CD4-positive, alpha-beta T cell (primary cell): ENCODE measurements around the gene LYPD6. TPM values are rescaled to one million over a fixed set of nuclear protein-coding genes. Genes with fewer than 3 reads are reported as not detected.

Experiments used
- ATAC-seq: fragments of 200-7000 bp; cut with Tn5 transposase; one replicate; pipeline ENCODE4 v1.10.0; 2022; ENCODE audit warnings: mild to moderate bottlenecking; ENCODE audit not compliant: poor library complexity
- CTCF ChIA-PET: fragments of 350-600 bp; sonication (Branson Sonifier 250); formaldehyde crosslinking; loops from one replicate; lab custom pipeline; 2021; ENCODE audit warnings: antibody characterized with exemption, inconsistent platforms; lab: Charles Lee
- POLR2A ChIA-PET: fragments of 350-600 bp; sonication (Branson Sonifier 250); formaldehyde crosslinking; loops from one replicate; lab custom pipeline; 2021; ENCODE audit warnings: antibody characterized with exemption, inconsistent platforms; lab: Charles Lee
- DNase-seq, 14 experiments: peaks; one replicate each; pipeline ENCODE4 v3.0.0-alpha.2; 2013 to 2020; ENCODE audit warnings: mixed read lengths in 2 of 14
- H3K27ac ChIP-seq, 2 donors: one replicate each; pipeline versions ENCODE4 v1.5.1 to v1.7.0; 2013; ENCODE audit warnings: low read length in 2 of 2, low read depth in 1 of 2, mild to moderate bottlenecking in 1 of 2
- H3K27me3 ChIP-seq, 2 experiments: 1 replicate in 1 of 2; 2 replicates in 1 of 2; pipeline versions ENCODE4 v1.6.1 to v1.7.0; 2013; ENCODE audit warnings: low read length in 2 of 2, control low read depth in 1 of 2, mild to moderate bottlenecking in 1 of 2, moderate library complexity in 1 of 2; ENCODE audit not compliant: insufficient read depth in 2 of 2, control insufficient read depth in 1 of 2
- H3K36me3 ChIP-seq: one replicate; pipeline ENCODE4 v1.6.1; 2013; ENCODE audit warnings: low read length, control low read depth; ENCODE audit not compliant: insufficient read depth
- H3K4me1 ChIP-seq: one replicate; pipeline ENCODE4 v1.6.1; 2013; ENCODE audit warnings: low read length, control low read depth; ENCODE audit not compliant: insufficient read depth
- H3K4me3 ChIP-seq: one replicate; pipeline ENCODE4 v1.5.1; 2013; ENCODE audit warnings: mild to moderate bottlenecking, low read length, moderate library complexity
- H3K9me3 ChIP-seq, 2 experiments: 1 replicate in 1 of 2; 2 replicates in 1 of 2; pipeline versions ENCODE4 v1.6.1 to v1.7.0; 2013; ENCODE audit warnings: low read length in 2 of 2, mild to moderate bottlenecking in 2 of 2, control low read depth in 1 of 2, moderate library complexity in 1 of 2; ENCODE audit not compliant: control insufficient read depth in 1 of 2, insufficient read depth in 1 of 2
- H3K27ac Mint-ChIP-seq: one replicate; pipeline ENCODE4 v1.8.0; 2020; ENCODE audit warnings: mixed read lengths
- H3K27me3 Mint-ChIP-seq: one replicate; pipeline ENCODE4 v1.8.0; 2021; ENCODE audit warnings: mixed read lengths
- H3K36me3 Mint-ChIP-seq: one replicate; pipeline ENCODE4 v1.8.0; 2021; ENCODE audit warnings: low read depth, mixed read lengths
- H3K4me1 Mint-ChIP-seq: one replicate; pipeline ENCODE4 v1.8.0; 2021; ENCODE audit warnings: low read depth, mixed read lengths
- H3K4me3 Mint-ChIP-seq: one replicate; pipeline ENCODE4 v1.8.0; 2020; ENCODE audit warnings: mild to moderate bottlenecking, mixed read lengths
- H3K9me3 Mint-ChIP-seq: one replicate; pipeline ENCODE4 v1.8.0; 2020; ENCODE audit warnings: mixed read lengths
- CTCF ChIP-seq: fragments of 200-600 bp; IDR thresholded peaks from one replicate; pipeline ENCODE4 v1.8.0; 2022; ENCODE audit warnings: antibody characterized with exemption, mild to moderate bottlenecking
- intact Hi-C, 2 experiments: fragments of 100-400 bp; cut with DNase I in 1 of 2; cut with micrococcal nuclease in 1 of 2; formaldehyde crosslinking; loops; one replicate each; pipeline versions ENCODE4 v1.15.1 to v1.9.0; 2023 to 2025; cut with DNase I, micrococcal nuclease
- total RNA-seq, 174 experiments: library from RNA in 2 of 174; stranded (reverse) in 2 of 174; gene quantifications; one replicate each; pipeline ENCODE4 v1.2.3 and lab custom pipeline; 2021 to 2026

LYPD6 gene
- total RNA-seq, 2 experiments from 2014 or later, result not detected

- Histone ChIP-seq H3K4me1 (no peaks in the 10 kb centered on the region), H3K27ac (no peak overlapping the region), H3K36me3 (no peaks in the 10 kb centered on the region), H3K4me3 (no peak overlapping the region), H3K9me3 (no peaks in the 10 kb centered on the region), H3K27me3 (no peaks in the 10 kb centered on the region)
- Mint-ChIP-seq H3K4me1 (no peaks in the 10 kb centered on the region), H3K4me3 (no peak overlapping the region), H3K9me3 (no peaks in the 10 kb centered on the region), H3K36me3 (no peaks in the 10 kb centered on the region), H3K27ac (no peak overlapping the region), H3K27me3 (peaks cover 11% of the 10 kb centered on the region)
- CTCF ChIA-PET, result no interaction called here
- DNase-seq, result no peak
- intact Hi-C loops, result no loop called here
- POLR2A ChIA-PET, result no interaction called here
- no peak for TF ChIP-seq CTCF
- ATAC-seq, result no peak
Observed at GRCh38 chr2:149441255-149441654, 110.9 kb downstream of the LYPD6 start.

- intact Hi-C loops, result no loop called here
- H3K27ac ChIP-seq, result no peak overlapping the region
- peaks cover 8% of the 10 kb centered on the region for H3K27me3 Mint-ChIP-seq
- H3K4me1 Mint-ChIP-seq, result no peaks in the 10 kb centered on the region
- H3K4me1 ChIP-seq, result no peaks in the 10 kb centered on the region
- POLR2A ChIA-PET, result no interaction called here
- no peaks in the 10 kb centered on the region for H3K9me3 ChIP-seq
- no peaks in the 10 kb centered on the region for H3K36me3 ChIP-seq
- no peaks in the 10 kb centered on the region for H3K9me3 Mint-ChIP-seq
- CTCF ChIA-PET, result no interaction called here
- H3K27me3 ChIP-seq, result peaks cover 0 to 2% of the 10 kb centered on the region in 2 experiments
- H3K4me3 Mint-ChIP-seq, result no peak overlapping the region
- ATAC-seq (no peak), DNase-seq (no peak)
- no peak for TF ChIP-seq CTCF
- no peak overlapping the region for H3K4me3 ChIP-seq
- no peak overlapping the region for H3K27ac Mint-ChIP-seq
- H3K36me3 Mint-ChIP-seq, result no peaks in the 10 kb centered on the region
Observed at GRCh38 chr2:149442346-149442745, 112.0 kb downstream of the LYPD6 start.

GRCh38 chr2:149443150-149443549 lies 112.8 kb downstream of the LYPD6 start:
- Mint-ChIP-seq H3K4me1 (no peaks in the 10 kb centered on the region), H3K27ac (no peak overlapping the region), H3K4me3 (no peak overlapping the region), H3K9me3 (no peaks in the 10 kb centered on the region), H3K36me3 (no peaks in the 10 kb centered on the region), H3K27me3 (no peaks in the 10 kb centered on the region)
- ATAC-seq (no peak), DNase-seq (no peak)
- Histone ChIP-seq H3K9me3 (no peaks in the 10 kb centered on the region), H3K4me3 (no peak overlapping the region), H3K27me3 (peaks cover 0 to 2% of the 10 kb centered on the region in 2 experiments), H3K27ac (no peak overlapping the region), H3K36me3 (no peaks in the 10 kb centered on the region), H3K4me1 (no peaks in the 10 kb centered on the region)
- ChIA-PET CTCF (no interaction called here), POLR2A (no interaction called here)
- no peak for TF ChIP-seq CTCF
- intact Hi-C loops, result no loop called here
